ENCODE data around the gene MORN5.

The MORN5 gene

GRCh38 chr9:122218071-122218934, 58.6 kb downstream of the MORN5 start:
- DNase-seq: no peak

DNA sequence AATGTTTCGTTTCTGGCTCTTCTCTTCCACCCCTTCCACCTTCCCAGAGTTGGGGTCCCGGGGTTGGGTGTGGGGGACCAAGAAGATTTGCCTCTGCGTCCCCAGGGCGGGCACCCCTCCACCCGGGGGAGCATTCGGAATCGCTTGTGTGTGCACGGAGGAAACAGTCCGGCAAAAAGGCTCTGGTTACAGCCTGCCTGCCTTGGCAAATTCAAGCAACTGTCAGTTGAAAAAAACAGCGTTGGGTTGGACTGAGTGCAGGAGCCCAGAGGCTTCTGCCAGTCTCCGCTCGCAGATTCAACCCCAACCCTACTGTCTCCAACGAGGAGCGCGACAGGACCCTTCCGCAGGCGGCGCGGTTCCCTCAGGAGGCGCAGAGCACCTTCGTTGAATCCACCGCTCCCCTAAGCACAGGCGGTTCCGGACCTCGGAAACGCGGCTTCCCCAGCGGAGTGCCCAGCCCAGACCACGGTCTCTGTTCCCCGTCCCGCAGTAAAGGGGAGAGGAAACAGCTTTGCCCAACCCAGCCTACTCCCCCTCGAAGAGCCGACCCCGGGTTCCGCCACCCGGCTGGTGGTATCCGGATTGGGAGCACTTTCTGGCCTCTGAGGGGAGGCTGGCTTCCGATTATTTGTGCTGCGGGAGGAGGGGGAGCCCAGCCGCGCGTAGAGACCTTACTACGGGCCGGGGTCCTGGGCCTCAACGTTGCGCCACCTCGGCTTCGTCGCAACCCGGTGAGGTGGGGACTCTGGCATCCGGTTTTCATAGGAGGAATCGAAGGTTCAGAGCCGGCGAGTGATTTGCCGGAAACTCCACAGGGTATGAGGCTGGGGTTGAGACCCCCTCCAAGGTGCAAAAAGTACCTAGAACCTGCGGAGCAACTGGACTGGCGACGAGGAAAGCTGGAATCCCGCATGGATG, 59.5 kb downstream of the MORN5 start:
- no peak for DNase-seq

DNA sequence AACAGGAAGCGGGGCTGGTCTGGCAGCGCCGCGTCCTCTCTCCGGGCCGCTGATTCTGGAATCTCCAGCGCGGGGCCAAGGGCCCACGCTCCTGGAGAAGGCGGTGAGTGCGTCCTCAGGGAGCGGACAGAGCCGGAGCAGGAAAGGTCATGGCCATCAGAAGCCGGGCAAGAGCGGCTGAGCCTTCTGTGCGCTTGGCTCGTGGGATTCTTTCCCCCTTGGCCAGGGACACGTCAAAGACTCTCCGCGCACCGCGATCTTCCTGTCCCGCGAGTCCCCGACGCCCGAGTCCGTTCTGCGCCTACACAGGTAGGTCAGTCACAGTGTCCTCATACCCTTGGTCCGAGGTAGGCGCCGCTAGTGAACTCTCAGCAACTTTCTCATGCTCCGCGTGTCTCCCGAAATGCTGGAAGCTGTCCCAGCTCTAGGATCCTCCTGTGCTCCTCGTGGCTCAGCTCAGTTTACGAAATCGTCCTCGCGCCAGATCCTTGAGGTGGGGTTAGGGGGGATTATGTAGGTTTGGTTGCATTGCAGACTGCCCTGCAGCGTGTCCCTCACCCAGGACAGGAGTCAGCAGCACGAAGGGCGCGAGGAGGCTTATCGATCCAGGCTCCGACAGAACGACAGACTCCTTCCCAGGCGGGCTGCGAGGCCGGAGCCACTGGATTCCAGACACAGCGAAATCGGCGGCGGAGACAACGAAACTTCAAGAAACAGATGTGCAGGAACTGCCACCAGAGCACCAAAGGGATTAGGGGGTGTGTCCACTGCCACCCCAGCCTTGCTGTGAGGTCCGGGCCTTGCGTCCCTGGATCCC, 60.4 kb downstream of the MORN5 start:
- no peak for DNase-seq

DNA sequence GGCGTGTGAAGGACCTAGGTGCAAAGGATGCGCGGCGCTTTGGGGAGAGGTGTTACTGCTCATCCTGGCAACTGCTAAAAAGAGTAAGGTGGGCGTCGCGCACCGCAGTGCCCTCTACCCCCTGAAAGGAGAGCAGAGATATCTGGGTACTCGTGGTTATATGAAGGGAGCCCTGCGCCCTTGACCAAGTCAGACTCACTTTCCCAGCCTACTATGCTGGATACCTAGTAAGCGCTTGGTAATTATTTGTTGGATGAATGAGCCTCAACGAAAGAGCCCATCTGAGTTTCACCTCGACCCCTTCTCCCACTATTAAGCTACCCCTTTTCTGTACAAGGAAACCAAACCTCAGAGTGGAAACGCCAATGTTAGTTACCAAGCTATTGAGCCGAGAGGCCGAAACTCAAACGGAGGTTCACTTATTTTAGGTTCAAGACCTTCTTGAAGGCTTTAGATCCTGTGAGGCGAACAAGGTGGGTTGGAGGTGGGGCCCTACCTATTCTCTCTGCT, 61.0 kb downstream of the MORN5 start:
- DNase-seq: no peak

DNA sequence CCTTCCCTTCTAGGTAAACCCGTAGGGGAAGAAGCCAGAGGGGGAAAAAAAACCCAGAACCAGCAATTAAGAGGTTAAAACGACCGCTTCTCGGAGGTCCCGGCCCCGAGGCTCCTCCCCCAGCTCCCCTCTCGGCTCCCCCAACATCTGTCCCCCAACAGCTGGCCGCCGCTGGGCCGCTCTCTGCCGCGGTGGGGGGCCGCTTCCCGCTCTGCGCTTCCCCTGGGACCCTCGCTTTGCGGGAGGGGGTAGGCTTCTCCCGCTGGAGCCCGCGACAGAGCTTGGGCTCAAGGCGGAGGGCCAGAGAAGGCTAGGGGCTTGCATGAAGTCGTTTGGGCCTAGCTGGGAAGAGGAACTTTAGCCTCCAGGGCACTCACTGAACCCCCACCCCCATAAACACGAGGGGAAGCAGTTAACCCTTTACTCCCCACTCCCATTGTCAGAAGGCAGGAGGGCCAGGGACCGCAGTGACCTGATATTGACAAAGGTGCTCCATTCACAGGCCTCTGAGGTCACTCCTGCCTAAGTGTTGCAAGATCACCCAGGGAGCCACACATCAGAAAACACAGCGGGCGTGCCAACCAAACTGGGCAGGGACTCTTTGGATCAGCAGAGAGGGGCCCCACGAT, 61.6 kb downstream of the MORN5 start:
- no peak for DNase-seq

DNA sequence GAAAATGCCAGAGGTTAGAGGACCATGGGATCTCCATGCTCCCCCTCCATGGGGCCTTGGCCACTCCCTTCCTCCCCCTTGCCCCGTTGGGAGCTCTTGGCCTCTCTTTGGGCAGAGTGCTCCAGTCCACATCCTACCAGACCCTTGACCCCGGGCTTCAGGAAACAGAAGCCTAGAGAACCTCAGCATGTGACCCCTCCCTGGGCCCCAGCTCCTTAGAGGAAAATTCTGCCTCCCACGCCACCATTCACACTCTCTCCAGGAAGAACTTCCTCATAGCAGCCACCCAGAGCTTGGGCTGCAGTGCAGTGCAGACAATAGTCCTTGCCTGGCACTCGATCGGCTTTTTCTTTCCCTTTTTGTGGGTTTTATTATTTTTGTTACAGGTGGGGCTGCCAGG, 63.1 kb downstream of the MORN5 start:
- DNase-seq: no peak

DNA sequence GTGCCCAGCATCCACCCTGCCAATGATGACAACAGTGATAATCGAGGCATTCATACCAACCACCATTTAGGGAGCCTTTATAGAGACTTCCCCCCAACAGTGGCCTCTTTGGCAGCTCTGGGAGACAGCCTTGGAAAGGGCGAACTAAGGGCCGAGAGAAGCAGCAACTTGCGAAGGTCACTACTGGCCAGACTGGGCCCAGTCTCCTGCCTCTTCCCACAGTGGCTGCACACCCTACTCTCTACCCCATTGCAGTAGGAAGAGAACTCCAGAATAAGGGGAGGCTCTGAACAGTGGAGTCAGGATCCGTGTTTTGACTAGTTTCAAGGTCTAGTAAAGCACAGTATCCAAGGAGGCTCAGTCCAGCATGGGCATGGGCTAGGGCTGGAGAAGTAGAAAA, 63.7 kb downstream of the MORN5 start:
- DNase-seq: no peak

GRCh38 chr9:122225312-122226141, 65.8 kb downstream of the MORN5 start:
- DNase-seq: no peak

GRCh38 chr9:122226142-122226757, 66.5 kb downstream of the MORN5 start:
- DNase-seq: no peak

GRCh38 chr9:122226758-122227574, 67.3 kb downstream of the MORN5 start:
- no peak for DNase-seq

DNA sequence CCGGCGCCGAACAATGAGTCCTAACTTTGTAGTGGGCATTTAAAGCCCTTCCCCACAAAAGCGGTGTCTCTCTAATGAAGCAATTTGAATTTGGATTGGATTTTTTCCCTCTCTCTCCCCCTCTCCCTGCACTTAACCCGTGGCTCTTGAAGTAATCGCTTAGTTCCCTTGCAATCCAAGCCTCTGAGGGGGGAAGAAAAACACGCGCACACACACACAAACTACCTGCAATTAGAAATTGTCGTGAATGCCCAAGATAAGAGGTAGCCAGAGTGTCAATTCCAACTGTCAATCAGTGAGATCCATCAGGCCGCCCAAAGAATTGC, 67.8 kb downstream of the MORN5 start:
- no peak for DNase-seq

- no peak for DNase-seq
These were observed 68.5 kb downstream of the MORN5 start for GRCh38 chr9:122228191-122228567.

- no peak for DNase-seq
These were observed 69.1 kb downstream of the MORN5 start, which contains the start of gene LHX6 for GRCh38 chr9:122228568-122229484. TSS of gene LHX6 (minus strand) at chr9:122228957. CDS start at chr9:122228740, 217 bp downstream.

DNA sequence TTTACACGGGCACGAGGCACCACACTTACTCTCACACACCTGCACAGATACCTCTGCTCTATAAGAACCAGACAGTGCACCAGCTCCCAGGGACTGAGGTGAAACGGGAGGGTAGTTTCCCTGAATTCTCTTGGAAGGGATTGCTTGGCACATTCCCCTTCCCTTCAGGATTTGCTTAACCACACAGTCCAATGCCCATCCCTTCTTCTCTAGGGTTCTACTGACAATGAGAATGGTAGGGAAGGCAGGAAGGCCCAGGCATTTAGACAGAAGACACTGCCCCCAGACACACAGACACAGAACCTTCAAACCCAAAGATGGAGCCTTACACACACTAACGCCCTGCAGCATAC, 69.8 kb downstream of the MORN5 start:
- DNase-seq: no peak

- DNase-seq: no peak
These were observed 73.1 kb downstream of the MORN5 start for GRCh38 chr9:122232796-122233306.

GRCh38 chr9:122234022-122234748, 74.5 kb downstream of the MORN5 start:
- no peak for DNase-seq

DNA sequence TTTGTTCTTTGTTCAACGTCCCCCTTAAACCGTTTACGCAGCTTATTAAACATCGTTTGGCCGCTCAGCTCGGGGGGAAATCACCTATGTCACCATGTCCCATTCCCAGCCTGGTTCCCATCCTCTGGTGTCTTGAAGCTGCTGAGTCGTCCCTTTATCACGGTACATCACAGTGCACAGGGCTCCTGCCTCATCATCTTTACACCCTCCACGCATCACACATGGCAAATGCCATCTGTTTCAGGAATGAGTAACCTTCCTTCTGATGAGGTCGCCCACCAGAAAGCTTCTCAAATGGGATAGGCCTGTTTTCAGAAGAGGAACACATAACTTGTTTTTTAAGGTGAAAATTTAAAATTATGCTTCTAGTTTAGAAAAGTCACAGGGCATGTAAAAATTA, 77.0 kb downstream of the MORN5 start:
- DNase-seq: no peak

DNA sequence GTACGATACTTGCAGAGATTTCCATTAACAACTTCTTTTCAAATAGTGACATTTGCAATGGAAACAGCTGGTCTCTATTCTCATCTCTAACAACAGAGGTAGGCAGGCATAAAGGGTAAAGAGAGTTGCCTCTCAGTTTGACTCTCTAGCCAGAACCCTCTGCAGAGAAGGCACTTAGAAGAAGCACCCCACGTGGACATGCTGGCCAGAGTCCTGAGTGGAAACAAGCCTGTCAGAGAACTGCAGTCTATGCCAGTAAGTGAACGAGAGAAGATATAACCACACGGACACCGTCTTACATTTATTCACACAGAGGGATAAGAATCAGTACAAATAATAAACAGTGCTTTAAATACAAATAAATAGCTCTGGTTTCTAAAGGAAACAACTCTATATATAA, 80.0 kb downstream of the MORN5 start:
- DNase-seq: no peak

Measured in activated CD4-positive, alpha-beta T cell treated with anti-CD3 and anti-CD28 coated beads for 1 hour (primary cell).